HTERT RPE-1 (cell line): ENCODE measurements around the gene TMEM95.

Experiments used
- in situ Hi-C: fragments of 300-500 bp; cut with MboI; formaldehyde crosslinking; loops from 4 replicates; pipeline ENCODE4 v1.14.3; 2020; ENCODE audit warnings: low sequenced_read_pairs

The TMEM95 gene, protein sequence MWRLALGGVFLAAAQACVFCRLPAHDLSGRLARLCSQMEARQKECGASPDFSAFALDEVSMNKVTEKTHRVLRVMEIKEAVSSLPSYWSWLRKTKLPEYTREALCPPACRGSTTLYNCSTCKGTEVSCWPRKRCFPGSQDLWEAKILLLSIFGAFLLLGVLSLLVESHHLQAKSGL

DNA sequence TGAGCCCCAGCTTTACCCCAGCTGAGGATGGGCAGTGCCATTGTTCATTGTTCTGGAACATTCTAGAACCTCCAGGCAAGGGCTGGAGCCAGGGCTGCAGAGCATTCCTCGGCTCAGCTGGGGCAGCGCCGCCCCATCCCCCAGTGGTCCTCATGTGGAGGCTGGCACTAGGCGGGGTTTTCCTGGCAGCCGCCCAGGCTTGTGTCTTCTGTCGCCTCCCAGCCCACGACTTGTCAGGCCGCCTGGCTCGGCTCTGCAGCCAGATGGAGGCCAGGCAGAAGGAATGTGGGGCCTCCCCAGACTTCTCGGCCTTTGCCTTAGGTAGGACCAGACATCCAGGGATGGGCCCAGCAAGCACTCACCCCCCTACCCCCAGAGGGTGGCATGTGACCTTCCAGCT lies at the start of gene TMEM95:
Gene TMEM95, plus strand, starts transcription at position 104 of the 400 bp plus-strand sequence. Its CDS starts 49 bp downstream, at position 153.
- in situ Hi-C loops = no loop called here

DNA sequence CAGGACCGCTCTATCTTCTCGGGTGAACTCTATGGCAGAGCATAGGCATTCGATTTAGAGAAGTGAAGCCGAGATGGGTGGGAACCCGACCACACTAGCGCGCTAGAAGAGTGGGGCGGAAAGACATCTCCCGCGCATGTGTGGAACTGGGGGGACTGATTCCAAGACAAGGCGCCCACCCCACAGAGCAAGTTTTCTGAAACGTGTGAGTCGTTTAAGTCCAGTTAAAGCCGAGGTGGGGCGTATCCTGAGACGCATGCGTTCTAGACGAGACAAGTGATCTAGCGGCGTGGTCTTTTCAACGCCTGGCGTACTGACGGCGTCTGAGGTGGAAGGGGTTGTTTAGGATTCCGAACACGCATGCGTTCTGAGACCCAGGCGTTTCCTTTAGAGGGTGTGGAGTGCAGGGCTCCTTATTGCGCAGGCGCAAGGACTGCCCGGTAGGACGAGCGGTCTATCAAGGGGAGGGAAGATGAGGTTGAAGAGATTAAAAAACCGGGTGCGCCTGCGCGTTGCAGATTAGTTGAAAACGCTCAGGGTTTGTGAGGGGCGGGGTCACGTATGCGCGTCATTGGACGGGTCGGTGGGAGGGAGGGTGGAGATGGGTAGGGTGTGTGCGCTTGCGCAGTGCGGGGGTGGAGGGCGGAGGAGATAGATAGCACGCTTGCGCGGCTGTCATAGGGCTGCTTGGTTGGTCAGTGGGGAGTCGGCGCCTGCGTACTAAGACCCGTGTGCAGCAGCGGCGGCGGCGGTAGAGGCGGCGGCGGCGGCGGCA lies 47.9 kb upstream of the TMEM95 start, which contains the start of gene EIF5A:
Gene EIF5A, plus strand, starts transcription at position 718 of the 775 bp plus-strand sequence. CDS start 2,008 bp downstream, outside the sequence.
- in situ Hi-C loops = no loop called here

DNA sequence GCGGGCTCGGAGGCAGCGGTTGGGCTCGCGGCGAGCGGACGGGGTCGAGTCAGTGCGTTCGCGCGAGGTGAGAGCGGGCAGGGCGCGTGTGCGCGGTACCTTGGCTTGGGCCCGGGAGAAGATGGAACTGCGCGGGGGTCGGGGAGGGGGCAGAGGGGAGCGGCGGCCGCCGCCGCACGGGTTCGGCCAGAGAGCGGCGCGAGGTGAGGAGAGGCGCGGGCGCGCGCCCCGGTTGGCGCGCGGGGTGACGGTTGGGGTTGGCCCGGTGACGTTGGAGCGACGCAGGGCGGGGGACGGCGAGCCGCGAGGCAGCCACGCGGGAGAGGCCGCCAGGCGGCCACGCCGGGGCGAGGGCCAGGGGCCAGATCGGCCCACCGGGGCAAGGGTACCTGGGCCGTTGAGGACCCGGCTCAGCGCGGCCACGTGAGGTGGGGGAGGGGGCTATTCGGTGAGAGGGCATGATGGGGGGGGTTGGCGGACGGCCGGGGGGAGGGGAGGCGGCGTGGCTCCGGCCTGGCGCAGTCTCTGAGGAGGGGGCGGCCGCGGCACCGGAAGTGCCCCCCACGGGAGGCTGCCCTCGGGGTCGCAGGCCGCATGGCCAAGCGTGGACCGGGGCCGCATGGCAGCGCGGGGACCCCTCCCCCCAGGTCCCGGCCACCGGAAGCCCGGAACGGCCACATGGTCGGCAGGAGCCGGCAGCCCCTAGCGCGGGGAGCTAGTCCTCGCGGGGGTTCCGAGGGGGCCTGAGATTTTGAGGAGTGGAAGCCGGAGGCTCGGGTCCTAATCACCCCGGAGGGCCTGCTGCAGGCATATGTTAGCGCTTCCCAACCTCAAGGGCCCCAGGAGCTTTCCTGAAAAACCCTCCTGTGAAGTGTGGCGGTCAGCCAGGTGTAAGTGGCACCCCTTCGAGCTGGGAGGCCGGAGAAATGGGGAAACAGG lies 47.0 kb upstream of the TMEM95 start:
- in situ Hi-C loops = no loop called here

DNA sequence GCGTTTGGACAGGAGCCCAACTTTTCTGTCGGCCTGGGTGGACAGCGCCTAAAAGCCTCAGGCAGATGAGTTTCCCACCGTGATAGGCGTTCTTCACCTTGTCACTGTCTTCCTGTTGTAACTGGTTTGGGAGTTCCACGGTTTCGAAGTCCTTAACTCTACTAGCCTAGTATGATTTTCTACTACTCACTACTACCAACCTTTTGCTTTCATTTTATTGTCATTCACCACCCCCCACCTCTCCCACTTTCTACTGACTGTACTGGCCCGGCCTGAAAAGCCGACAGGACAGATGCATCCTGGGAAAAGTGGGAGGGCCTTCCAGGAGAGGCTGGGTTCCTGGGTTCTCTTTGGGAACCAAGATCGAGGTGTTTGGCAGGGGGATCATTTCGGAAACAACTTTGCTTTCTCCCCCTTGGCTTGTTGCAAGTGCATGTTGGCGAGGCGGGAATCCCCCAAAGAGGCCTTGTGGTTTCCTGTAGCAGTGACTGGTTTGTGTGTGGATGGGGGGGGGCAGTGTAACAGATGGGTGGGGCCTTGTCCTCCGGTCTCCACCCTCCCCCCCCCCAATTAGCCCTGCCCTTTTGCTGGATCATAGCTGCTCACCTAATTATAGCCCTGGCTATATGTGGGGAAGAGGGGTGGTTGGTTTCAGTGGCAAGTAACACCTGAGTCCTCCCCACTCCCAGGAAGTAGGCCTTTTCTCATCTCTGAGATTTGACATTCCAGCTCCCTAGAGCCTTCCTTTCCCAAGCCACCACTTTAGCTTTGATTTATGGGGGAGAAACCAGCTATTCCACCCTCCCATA lies 46.1 kb upstream of the TMEM95 start:
- in situ Hi-C loops = no loop called here

DNA sequence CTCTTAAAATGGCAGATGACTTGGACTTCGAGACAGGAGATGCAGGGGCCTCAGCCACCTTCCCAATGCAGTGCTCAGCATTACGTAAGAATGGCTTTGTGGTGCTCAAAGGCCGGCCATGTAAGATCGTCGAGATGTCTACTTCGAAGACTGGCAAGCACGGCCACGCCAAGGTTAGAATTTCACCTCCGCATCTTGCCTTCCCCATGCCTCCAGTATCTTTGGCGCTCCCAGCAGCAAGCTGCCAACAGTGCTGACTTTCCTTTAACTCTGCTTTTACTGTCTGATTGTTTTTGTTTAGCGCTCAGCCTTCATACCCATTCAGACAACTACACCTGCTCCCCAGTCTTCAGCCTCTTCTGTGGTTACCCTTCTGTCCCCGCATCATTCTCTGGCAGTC lies 45.3 kb upstream of the TMEM95 start:
- in situ Hi-C loops = no loop called here

DNA sequence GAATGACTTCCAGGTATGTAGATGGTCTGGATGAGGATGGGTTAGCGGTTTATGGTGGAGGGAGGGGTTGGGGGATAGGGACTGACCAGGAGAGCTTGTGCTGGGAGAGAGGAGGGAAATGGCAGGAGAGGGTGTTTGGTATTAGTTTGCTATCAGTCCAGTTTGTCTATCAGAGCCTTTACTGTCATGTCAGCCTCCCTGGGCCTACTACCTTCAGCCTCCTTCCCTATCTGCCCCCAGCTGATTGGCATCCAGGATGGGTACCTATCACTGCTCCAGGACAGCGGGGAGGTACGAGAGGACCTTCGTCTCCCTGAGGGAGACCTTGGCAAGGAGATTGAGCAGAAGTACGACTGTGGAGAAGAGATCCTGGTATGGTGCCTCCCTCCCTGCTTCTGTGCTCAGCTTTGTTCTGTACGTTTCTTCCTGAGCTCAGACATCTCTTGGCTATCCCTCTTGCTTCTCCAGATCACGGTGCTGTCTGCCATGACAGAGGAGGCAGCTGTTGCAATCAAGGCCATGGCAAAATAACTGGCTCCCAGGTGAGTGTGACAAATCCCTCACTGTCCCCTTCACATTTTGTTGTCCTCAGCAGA lies 43.7 kb upstream of the TMEM95 start:
- in situ Hi-C loops = no loop called here

DNA sequence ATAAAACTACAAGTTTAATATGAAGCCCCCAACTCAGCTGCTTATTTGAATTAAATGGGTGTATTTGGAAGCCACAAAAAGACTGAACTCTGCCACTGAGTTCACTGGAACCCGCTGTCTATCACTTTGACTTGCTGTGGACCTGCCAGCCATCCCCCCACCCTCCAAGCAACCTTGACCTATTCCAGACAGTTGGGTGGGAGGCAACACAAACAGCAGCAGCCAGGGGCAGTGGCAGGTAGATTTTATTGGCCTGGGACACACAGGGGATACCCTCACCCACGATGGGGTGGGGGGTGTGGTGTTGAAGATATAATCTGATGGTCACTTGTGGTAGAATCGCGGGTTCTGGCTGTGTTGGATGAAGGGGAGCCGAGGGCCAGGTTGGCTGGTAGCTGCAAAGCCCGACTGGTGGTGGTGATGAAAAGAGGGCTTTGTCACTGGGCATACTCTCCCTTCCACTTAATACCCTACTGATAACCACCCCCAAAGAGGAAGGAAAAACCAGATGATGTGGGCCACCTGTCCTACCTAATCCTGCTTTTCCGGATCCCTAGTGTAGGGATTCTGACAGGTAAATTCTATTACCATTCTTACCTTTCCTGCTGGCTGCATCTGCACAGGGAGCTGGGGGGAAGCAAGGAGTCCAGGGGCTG lies 42.4 kb upstream of the TMEM95 start:
- in situ Hi-C loops = no loop called here

DNA sequence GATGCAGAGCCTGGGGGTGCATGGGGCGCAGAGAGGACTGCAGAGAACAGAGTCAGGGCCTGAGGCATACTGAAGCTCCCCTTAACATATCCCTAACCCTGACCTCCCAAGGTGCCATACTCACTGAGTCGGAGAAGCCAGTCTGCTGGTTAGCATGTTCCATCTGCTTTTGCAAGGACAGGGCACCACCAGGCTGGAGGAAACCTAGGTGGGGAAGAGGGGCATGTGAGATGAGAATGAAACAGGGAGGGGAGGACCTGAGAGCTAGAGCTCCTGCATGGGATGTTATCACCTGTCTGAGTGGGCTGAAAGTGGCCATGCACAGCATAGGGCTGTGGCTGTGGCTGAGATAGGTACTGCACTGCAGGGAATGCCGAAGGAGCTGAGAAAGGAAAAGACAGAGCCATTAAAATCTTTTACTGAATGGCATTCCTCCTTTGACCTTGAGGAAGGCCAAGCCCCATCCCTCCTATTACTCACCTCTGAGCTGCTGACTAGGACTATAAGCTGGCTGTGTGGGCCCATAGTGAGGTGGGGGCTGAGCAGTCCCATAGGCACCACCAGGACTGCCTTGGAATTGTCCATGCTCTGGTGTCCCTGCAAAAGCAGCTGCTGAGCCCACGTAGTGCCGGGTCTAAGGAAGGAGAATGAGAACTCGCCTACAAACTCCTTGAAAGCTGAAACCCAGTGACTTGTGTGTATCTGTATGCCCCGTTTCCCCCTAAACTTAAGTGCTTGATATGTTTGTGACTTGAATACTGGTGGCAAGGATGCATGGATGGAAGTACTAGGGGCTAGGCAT lies 41.7 kb upstream of the TMEM95 start:
- in situ Hi-C loops = no loop called here

DNA sequence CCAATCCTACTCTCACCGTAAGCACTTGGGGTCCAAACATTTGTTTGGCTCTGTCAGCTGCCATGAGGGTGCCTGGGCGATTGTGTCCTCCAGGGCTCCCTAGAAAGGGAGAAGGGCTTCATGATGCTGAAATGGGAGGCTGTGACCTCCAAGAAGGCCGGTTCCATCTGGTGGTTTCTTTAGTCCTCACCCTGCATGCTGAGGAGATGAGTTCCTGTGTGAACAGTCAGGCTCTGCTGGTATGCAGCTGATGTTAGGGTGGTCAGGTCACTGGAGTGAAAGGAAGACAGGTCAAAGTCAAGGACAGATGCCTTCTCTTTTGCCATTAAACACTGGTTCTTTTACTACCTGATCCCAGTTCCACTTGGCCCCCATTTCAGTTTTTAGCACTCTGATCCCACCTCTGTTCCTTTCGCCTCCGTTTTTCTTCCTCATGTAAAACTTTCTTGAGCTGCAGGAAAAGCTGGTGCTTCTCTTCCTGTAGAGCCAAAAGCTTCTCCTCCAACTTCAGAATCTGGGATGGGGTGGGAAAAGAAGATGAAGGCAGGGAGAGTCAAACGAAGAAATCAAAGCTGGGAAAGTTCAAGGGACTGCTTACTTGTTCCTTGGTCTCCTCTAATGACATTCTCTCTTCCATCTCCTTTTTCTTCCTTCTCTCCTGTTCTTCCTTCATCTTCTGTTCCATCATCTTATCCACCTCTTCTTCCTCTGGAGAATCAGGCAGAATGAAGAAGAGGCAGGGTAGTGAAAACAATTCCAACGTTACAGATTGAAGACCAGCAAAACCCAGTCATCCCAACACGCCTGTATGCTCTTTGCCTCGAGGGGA lies 40.9 kb upstream of the TMEM95 start:
- in situ Hi-C loops = no loop called here

DNA sequence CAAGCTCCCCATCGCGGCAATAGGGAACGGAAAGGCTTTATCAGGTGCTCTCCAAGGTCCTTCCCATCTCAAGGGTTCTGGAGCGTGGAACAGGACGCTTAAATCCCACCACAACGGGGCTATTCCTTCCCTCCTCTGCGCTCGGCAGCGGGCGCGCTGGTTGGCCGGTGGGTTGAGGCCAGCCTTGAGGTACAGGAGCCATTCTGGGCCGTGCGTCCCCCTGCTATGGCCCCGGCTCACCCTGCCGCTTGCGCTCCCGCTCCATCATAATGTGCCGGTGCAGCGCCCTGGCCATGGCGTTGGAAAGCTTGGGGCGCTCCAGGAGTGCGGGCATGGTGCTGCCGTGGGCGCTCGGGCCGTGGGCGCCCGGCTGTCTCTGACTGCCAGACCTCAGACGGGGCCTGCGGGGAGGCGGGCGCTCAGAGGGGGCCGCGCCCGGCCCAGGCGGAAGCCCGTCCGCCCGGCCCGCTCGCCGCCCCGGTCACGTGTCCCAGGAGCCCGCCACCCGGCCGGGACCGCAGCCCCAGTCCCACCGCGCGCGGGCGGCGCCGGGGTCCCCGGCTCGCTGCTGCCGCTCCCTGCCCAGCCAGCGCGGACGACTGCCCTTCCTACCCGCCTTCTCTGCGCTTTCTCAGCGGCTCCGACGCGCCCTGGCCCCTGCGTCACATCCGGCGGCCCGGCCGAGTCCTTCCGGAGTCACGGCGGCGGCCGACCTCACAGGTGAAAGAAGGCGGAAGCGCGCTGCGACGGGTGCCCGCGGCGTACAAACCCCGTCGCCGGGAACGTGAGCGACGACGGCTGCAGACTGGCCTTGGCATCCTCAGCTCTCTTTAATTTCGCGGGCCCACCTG lies 40.0 kb upstream of the TMEM95 start, which contains the start of gene GPS2:
Gene GPS2, minus strand, starts transcription at position 642 of the 851 bp plus-strand sequence. Its CDS starts 308 bp downstream, at position 334.
- in situ Hi-C loops = no loop called here

DNA sequence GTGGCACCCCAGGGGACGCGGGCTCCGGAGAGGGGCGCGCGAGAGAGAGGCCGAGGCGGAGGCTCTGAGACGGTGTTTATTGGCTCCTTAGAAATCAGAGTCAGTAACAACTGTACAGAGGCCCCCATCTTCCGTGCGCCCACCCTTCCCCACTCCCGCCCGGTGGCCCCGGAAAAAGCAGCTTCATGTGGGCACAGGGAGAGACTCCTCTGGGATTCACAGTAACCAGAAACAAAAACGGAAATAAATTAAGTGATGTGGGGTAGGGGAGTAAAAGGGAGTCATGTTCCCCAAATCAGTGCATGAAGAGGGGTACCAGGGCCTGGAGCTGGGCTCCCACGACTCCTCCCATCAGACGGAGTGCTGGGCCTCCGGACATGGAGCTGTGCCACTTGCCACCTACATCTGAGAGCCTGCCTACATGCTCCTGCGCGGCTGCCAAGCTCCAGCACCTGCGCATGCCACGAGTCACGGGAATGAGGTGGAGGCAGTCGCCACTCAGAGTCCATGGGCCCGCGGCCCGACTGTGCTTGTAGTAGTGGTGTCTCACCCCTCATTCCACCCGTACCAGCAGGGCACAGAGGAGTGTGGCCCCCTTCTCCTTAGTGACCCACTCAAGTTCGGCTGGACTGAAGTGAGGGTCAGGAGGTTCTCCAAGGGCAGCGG lies 39.3 kb upstream of the TMEM95 start:
- in situ Hi-C loops = no loop called here

DNA sequence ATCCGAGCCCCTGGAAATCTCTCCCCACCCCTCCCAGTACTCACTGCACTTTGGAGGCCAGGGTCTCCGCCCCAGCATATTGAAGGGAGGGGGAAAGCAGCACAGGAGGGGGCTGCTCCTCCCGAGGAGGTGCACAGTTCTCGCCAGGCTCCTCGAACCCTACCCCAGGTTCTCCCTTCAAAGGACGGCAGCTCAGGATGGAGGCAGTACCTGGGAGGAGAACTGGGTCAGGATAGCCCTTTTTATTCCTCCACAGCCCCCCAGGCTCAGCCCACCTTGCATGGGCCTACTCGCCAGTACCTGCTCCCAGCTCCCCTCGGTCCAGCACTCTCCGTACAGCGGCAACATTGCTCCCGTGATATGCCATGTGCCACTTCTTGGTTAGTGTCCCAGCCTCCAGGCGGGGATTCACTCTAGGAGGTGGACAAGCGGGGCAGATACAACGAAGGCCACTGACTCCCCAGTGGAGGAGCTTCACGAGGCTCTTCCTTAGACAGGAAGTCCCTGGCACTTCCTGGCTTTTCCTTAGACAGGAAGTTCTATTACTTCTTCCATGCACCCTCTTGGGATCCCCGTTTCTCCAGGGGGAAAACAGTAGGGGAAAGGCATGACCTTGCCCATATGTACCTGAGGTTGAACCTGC lies 37.7 kb upstream of the TMEM95 start:
- in situ Hi-C loops = no loop called here

DNA sequence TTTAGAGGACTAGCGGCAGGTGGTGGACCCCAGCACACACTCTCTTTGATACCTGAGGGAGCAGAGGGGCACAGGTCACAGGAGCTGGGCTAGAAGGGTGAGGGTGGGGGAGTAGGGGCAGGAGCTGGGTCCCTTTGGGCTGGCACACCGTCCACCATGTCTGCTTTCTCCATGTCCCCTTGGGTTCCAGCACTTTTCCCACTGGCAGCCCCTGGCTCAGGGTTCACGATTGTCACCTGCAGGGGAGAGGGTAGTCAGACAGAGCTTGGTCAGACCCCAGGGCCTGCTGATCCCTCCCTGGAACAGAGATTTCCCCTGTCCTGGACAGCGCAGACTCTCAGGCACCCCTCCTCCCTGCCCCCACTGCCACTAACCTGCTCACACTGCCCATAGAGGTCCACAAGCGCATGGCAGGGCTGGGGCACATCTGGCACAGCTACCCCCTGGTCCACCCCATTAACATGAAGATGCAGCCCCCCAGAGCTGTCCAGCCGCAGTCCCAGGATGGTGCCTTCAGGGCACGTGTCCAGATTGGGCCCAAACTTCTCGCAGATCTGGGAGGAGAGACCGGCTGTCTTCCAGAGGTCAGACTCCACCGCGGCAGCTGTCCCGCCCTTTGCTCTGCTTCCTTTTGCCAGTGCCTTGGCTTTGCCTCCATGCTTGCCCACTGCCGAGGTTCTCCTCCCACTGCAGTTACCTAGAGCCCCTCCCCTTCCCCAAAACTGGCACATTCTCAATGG lies 36.7 kb upstream of the TMEM95 start:
- in situ Hi-C loops = no loop called here

DNA sequence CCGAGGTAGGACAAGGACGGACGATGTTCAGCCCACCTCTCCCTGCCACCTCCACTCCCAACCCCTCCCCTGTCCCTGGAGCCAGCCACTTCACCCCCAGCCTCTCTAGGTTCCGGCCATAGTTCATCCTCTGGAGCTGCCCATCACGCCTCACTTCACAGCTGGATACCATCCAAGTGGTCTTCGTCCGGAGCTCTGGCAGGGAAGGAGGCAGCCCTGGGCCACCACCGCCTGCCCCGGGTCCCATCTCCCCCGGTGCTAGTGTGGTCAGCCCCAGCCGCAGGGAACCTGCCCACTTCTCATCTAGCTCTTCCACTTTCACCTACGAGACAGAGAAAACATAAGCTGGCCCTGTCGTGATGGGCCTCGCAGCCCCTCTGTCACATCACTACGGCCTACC lies 33.5 kb upstream of the TMEM95 start:
- in situ Hi-C loops = no loop called here

DNA sequence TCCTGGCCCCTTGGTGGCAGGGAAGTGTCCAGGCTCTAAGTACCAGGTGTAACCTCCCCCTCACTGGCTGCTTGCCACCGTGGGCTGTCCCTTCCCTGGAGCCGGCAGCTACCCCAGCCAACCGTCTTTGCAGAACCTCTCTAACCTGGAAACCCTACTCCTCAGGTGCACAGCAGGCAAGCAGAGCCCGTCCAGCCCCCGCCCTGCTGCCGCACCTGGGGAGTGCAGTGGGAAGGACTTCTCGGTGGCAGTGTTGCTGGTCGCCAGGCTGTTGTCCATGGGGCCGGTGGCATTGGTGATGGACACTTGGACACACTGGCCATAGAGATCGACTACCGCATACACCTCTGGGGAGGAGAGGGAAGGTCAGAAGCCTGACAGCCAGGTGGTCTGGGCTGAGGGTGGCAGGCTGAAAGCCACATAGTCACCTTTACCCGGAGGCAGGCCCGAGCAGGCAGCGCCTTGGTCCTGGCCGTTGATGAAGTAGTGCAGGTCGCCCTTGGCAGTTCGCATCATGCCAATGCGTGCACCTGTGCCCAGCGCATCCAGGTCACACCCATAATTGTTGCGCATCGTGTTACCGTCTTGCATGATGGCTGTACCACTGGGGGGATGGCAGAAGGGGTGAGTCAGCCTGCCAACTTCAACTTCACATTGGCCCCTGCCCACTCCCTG lies 32.3 kb upstream of the TMEM95 start:
- in situ Hi-C loops = no loop called here
